Transverse colon (tissue), 4 donors: ENCODE measurements around the gene SPATA16. TPM values are rescaled to one million over a fixed set of nuclear protein-coding genes. Genes with fewer than 3 reads are reported as not detected.

ENCODE experiments used
- DNase-seq: peaks from one replicate; pipeline ENCODE4 v3.0.0-alpha.2; 2019
- H3K27ac ChIP-seq, 4 donors: fragments of 200-600 bp; sonication (generic); 2 replicates each; pipeline ENCODE4 v1.5.1; 2016 to 2018; ENCODE audit warnings: inconsistent platforms in 4 of 4
- H3K27me3 ChIP-seq: fragments of 200-600 bp; sonication (generic); 2 replicates; pipeline ENCODE4 v1.5.1; 2017; ENCODE audit warnings: inconsistent platforms
- H3K36me3 ChIP-seq, 4 donors: fragments of 200-600 bp; sonication (generic); 2 replicates each; pipeline ENCODE4 v1.5.1; 2017 to 2019; ENCODE audit warnings: inconsistent platforms in 4 of 4
- H3K4me1 ChIP-seq, 4 donors: fragments of 200-600 bp; sonication (generic); 2 replicates each; pipeline ENCODE4 v1.5.1; 2017 to 2020; ENCODE audit warnings: inconsistent platforms in 4 of 4
- H3K4me3 ChIP-seq, 4 donors: fragments of 200-600 bp; sonication (generic); 1 replicate in 1 of 4; 2 replicates in 3 of 4; pipeline versions ENCODE4 v1.5.1 to v1.6.1; 2017 to 2019; ENCODE audit warnings: inconsistent platforms in 4 of 4
- H3K9me3 ChIP-seq, 2 donors: fragments of 200-600 bp; sonication (generic); 2 replicates each; pipeline ENCODE4 v1.5.1; 2017 to 2019; ENCODE audit warnings: inconsistent platforms in 2 of 2
- CTCF ChIP-seq, 5 experiments: fragments of 200-600 bp in 3 of 5; fragments of 450-650 bp in 2 of 5; sonication (generic) in 3 of 5; IDR thresholded peaks; 1 replicate in 2 of 5; 2 replicates in 3 of 5; pipeline ENCODE4 v1.5.1; 2016 to 2017; ENCODE audit warnings: antibody characterized with exemption in 5 of 5, inconsistent platforms in 3 of 5, mild to moderate bottlenecking in 2 of 5, moderate library complexity in 1 of 5
- EP300 ChIP-seq: sonication (generic); formaldehyde crosslinking; IDR thresholded peaks from one replicate; pipeline ENCODE4 v1.6.1; 2017; ENCODE audit warnings: antibody characterized with exemption, low read depth
- POLR2A ChIP-seq: fragments of 450-650 bp; IDR thresholded peaks from one replicate; pipeline ENCODE4 v1.6.1; 2016; ENCODE audit warnings: antibody characterized with exemption, mild to moderate bottlenecking, moderate library complexity
- POLR2AphosphoS5 ChIP-seq, 3 donors: sonication (generic); formaldehyde crosslinking; IDR thresholded peaks; one replicate each; pipeline ENCODE4 v1.6.1; 2016; ENCODE audit warnings: antibody characterized with exemption in 3 of 3
- WGBS, 2 donors: methylation state at CpG; one replicate each; pipeline ENCODE4 v1.1.5; 2018; ENCODE audit warnings: low coverage in 1 of 2; 5-methylcytosine and 5-hydroxymethylcytosine counted together
- in situ Hi-C, 4 donors: fragments of 200-750 bp; cut with MboI; loops; one replicate each; pipeline versions ENCODE4 v1.15.0 to v1.15.1; 2017; ENCODE audit warnings: low sequenced_read_pairs in 3 of 4, low pct_ligation_motif_present in 1 of 4, low pct_unique_long_range_greater_than_20kb in 1 of 4
- intact Hi-C: fragments of 100-400 bp; cut with DNase I; formaldehyde crosslinking; loops from one replicate; pipeline ENCODE4 v1.15.1; 2023; ENCODE audit warnings: low total_unique reads
- total RNA-seq, 4 donors: library from RNA; depleted of rRNA; stranded (reverse); fragments of >200 nt; gene quantifications; one replicate each; pipeline ENCODE4 v1.1.0, GENCODE V29; 2016

SPATA16 gene
- total RNA-seq, 4 donors from 2014 or later: not detected

GRCh38 chr3:172876297-172876696 lies 264.7 kb downstream of the SPATA16 start:
- no peak overlapping the region for H3K4me3 ChIP-seq
- no peak for DNase-seq
- intact Hi-C loops: no loop called here
- no peak overlapping the region for H3K27ac ChIP-seq
- no peaks in the 10 kb centered on the region for H3K27me3 ChIP-seq
- no peaks in the 10 kb centered on the region for H3K36me3 ChIP-seq
- WGBS, 2 donors: 43 to 52% methylated on average over 3 of the region's 3 CpGs
- in situ Hi-C loops: no loop called here
- peaks cover 0 to 7% (median 0%) of the 10 kb centered on the region in 4 donors for H3K4me1 ChIP-seq
- TF ChIP-seq CTCF (IDR thresholded peaks at IDR 0.05) (no peak), POLR2AphosphoS5 (IDR thresholded peaks at IDR 0.05) (no peak), EP300 (no peak), POLR2A (no peak)
- no peaks in the 10 kb centered on the region for H3K9me3 ChIP-seq

GRCh38 chr3:172875039-172875438 lies 266.0 kb downstream of the SPATA16 start:
- H3K9me3 ChIP-seq: no peaks in the 10 kb centered on the region
- no peaks in the 10 kb centered on the region for H3K27me3 ChIP-seq
- intact Hi-C loops: no loop called here
- TF ChIP-seq POLR2AphosphoS5 (IDR thresholded peaks at IDR 0.05) (no peak), EP300 (no peak), CTCF (IDR thresholded peaks at IDR 0.05) (no peak), POLR2A (no peak)
- WGBS, 2 donors: 60 to 85% methylated on average over 1 of the region's 1 CpG
- in situ Hi-C loops: no loop called here
- H3K27ac ChIP-seq: no peak overlapping the region
- peaks cover 0 to 11% (median 2%) of the 10 kb centered on the region in 4 donors for H3K4me1 ChIP-seq
- no peak overlapping the region for H3K4me3 ChIP-seq
- no peak for DNase-seq
- no peaks in the 10 kb centered on the region for H3K36me3 ChIP-seq

GRCh38 chr3:172869784-172870518 lies 271.1 kb downstream of the SPATA16 start:
- no peak for DNase-seq
- no peak overlapping the region for H3K4me3 ChIP-seq
- no peaks in the 10 kb centered on the region for H3K36me3 ChIP-seq
- intact Hi-C loops (no loop called here), in situ Hi-C loops (no loop called here)
- no peaks in the 10 kb centered on the region for H3K9me3 ChIP-seq
- H3K4me1 ChIP-seq: peaks cover 0 to 19% (median 13%) of the 10 kb centered on the region in 4 donors
- no peaks in the 10 kb centered on the region for H3K27me3 ChIP-seq
- H3K27ac ChIP-seq: no peak overlapping the region
- TF ChIP-seq POLR2AphosphoS5 (IDR thresholded peaks at IDR 0.05): no peak
- 53 to 57% methylated on average over 2 to 3 of the region's 3 CpGs for WGBS, 2 donors

GRCh38 chr3:172869368-172869771 lies 271.7 kb downstream of the SPATA16 start:
- H3K27ac ChIP-seq: no peak overlapping the region
- H3K9me3 ChIP-seq: no peaks in the 10 kb centered on the region
- no peaks in the 10 kb centered on the region for H3K36me3 ChIP-seq
- intact Hi-C loops: no loop called here
- no peak for TF ChIP-seq CTCF (IDR thresholded peaks at IDR 0.05)
- no peak for TF ChIP-seq POLR2A
- TF ChIP-seq EP300: no peak
- no peak for TF ChIP-seq POLR2AphosphoS5 (IDR thresholded peaks at IDR 0.05)
- DNase-seq: peak; percentile 18
- no peak overlapping the region for H3K4me3 ChIP-seq
- H3K4me1 ChIP-seq: peaks cover 0 to 19% (median 13%) of the 10 kb centered on the region in 4 donors
- WGBS, 2 donors: 23 to 42% methylated on average over 2 to 3 of the region's 3 CpGs
- no peaks in the 10 kb centered on the region for H3K27me3 ChIP-seq
- in situ Hi-C loops: no loop called here
